ENCODE data around the gene POR. TPM values are rescaled to one million over a fixed set of nuclear protein-coding genes. Genes with fewer than 3 reads are reported as not detected.
A peak's percentile ranks its signal among the peaks of the same experiment; 100 is the strongest.

The POR gene
- total RNA-seq, 4 donors from 2014 or later: 37.8 to 71.4 (median 63.6) TPM

GRCh38 chr7:75981453-75982305 lies 66.7 kb downstream of the POR start:
- DNase-seq (ENCODE audit: extremely low spot score): no peak
- TF ChIP-seq CTCF (IDR thresholded peaks at IDR 0.05) (no peak), POLR2A (IDR thresholded peaks at IDR 0.05; ENCODE audit: low read depth) (no peak), POLR2AphosphoS5 (IDR thresholded peaks at IDR 0.05) (no peak), EP300 (IDR thresholded peaks at IDR 0.05) (no peak)
- H3K4me1 ChIP-seq: peaks cover 8 to 41% (median 15%) of the 10 kb centered on the region in 4 donors
- peaks cover 32 to 88% (median 77%) of the 10 kb centered on the region in 4 donors for H3K36me3 ChIP-seq
- H3K27ac ChIP-seq (replicated peaks in 1 of 4): no peak overlapping the region
- H3K27me3 ChIP-seq: no peaks in the 10 kb centered on the region
- WGBS: 82% methylated on average over 29 of the region's 38 CpGs
- H3K4me3 ChIP-seq: no peak overlapping the region
- no peaks in the 10 kb centered on the region for H3K9me3 ChIP-seq
- intact Hi-C loops (cut with DNase I): no loop called here

GRCh38 chr7:75982306-75983064 lies 67.5 kb downstream of the POR start:
- peaks cover 2 to 33% (median 14%) of the 10 kb centered on the region in 4 donors for H3K4me1 ChIP-seq
- peak overlapping the region in 1 of 4 donors; percentile 14 for H3K27ac ChIP-seq (replicated peaks in 1 of 4)
- DNase-seq (ENCODE audit: extremely low spot score): no peak
- no peaks in the 10 kb centered on the region for H3K9me3 ChIP-seq
- TF ChIP-seq CTCF (IDR thresholded peaks at IDR 0.05): no peak
- no peak for TF ChIP-seq EP300 (IDR thresholded peaks at IDR 0.05)
- TF ChIP-seq POLR2AphosphoS5 (IDR thresholded peaks at IDR 0.05): no peak
- no peak for TF ChIP-seq POLR2A (IDR thresholded peaks at IDR 0.05; ENCODE audit: low read depth)
- H3K36me3 ChIP-seq: peaks cover 33 to 88% (median 83%) of the 10 kb centered on the region in 4 donors
- H3K4me3 ChIP-seq: no peak overlapping the region
- WGBS: 85% methylated on average over 19 of the region's 22 CpGs
- H3K27me3 ChIP-seq: no peaks in the 10 kb centered on the region
- intact Hi-C loops (cut with DNase I): no loop called here

- intact Hi-C loops (cut with DNase I): no loop called here
- WGBS: 84% methylated on average over 12 of the region's 26 CpGs
- TF ChIP-seq CTCF (IDR thresholded peaks at IDR 0.05): no peak
- TF ChIP-seq POLR2A (IDR thresholded peaks at IDR 0.05; ENCODE audit: low read depth): no peak
- no peak for TF ChIP-seq EP300 (IDR thresholded peaks at IDR 0.05)
- TF ChIP-seq POLR2AphosphoS5 (IDR thresholded peaks at IDR 0.05): no peak
Observed at GRCh38 chr7:75983471-75984129, 68.6 kb downstream of the POR start.

GRCh38 chr7:75984130-75985008 lies 69.4 kb downstream of the POR start:
- no peaks in the 10 kb centered on the region for H3K9me3 ChIP-seq
- intact Hi-C loops (cut with DNase I): no loop called here
- no peak for DNase-seq (ENCODE audit: extremely low spot score)
- H3K4me3 ChIP-seq: no peak overlapping the region
- 94% methylated on average over 23 of the region's 44 CpGs for WGBS
- no peak for TF ChIP-seq POLR2AphosphoS5 (IDR thresholded peaks at IDR 0.05)
- no peak for TF ChIP-seq EP300 (IDR thresholded peaks at IDR 0.05)
- no peak for TF ChIP-seq CTCF (IDR thresholded peaks at IDR 0.05)
- H3K4me1 ChIP-seq: peaks cover 4 to 25% (median 7%) of the 10 kb centered on the region in 4 donors
- H3K27me3 ChIP-seq: no peaks in the 10 kb centered on the region
- H3K36me3 ChIP-seq: peaks cover 33 to 90% (median 89%) of the 10 kb centered on the region in 4 donors
- H3K27ac ChIP-seq (replicated peaks in 1 of 4): peak overlapping the region in 1 of 4 donors; percentile 23

More at GRCh38 chr7:75983471-75984129, 68.6 kb downstream of the POR start:
- Histone ChIP-seq H3K27ac (replicated peaks in 1 of 4) (peak overlapping the region in 1 of 4 donors; percentile 23), H3K4me1 (peaks cover 0 to 26% (median 9%) of the 10 kb centered on the region in 4 donors), H3K36me3 (peaks cover 33 to 96% (median 92%) of the 10 kb centered on the region in 4 donors), H3K27me3 (no peaks in the 10 kb centered on the region), H3K9me3 (no peaks in the 10 kb centered on the region), H3K4me3 (no peak overlapping the region)
- DNase-seq (ENCODE audit: extremely low spot score): no peak

Data from esophagus muscularis mucosa (tissue), 4 donors.